Measurements from ENCODE around the gene SLC16A6.
"Not testable (repeated sequence)": the region's sequence is repeated elsewhere in the genome, so short reads cannot be mapped to it uniquely, and the experiment has no call there.

Gene SLC16A6

DNA sequence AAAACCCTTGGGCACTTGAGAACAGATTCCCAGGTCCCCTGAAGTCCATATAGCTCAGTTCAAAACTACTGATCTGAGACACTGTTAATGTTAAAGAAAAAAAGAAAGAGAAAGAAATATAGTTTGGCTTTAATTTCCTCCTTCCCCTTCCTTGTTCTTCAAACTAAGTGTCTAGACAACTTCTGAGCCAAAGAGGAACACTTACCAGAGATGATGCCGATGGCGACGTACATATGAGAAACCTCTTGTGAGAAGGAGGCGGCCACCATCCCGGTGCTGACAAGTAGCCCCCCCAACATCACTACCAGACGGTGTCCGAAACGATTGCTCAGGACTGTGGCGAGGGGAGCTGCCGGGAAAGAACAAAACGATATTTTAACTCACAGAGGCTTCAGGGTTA, 17.2 kb downstream of the SLC16A6 start:
- no peak overlapping the region for H3K4me3 ChIP-seq (ENCODE audit: low read depth, low read length)
- no peak for DNase-seq (ENCODE audit: low read depth)
- TF ChIP-seq, protein P1, sequence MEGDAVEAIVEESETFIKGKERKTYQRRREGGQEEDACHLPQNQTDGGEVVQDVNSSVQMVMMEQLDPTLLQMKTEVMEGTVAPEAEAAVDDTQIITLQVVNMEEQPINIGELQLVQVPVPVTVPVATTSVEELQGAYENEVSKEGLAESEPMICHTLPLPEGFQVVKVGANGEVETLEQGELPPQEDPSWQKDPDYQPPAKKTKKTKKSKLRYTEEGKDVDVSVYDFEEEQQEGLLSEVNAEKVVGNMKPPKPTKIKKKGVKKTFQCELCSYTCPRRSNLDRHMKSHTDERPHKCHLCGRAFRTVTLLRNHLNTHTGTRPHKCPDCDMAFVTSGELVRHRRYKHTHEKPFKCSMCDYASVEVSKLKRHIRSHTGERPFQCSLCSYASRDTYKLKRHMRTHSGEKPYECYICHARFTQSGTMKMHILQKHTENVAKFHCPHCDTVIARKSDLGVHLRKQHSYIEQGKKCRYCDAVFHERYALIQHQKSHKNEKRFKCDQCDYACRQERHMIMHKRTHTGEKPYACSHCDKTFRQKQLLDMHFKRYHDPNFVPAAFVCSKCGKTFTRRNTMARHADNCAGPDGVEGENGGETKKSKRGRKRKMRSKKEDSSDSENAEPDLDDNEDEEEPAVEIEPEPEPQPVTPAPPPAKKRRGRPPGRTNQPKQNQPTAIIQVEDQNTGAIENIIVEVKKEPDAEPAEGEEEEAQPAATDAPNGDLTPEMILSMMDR (IDR thresholded peaks at IDR 0.05; ENCODE audit: control insufficient read depth, extremely low read depth, insufficient read depth): no peak

DNA sequence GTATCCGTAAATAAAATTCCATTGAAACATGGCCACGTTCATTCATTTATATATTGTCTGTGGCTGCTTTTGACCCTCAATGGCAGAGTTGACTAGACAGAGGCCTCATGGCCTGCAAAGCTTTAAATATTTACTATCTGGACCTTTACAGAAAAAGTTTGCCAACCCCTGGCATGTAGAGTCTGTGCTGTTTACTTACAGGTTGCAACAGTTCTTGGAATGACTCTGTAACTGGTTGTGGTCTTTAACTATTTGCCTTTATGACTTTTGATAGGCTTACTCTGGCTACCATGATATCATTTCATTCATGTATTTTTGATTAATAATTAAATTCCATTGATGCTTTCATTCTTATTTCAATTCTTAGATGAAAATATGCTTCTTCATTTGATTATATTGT, 25.1 kb downstream of the SLC16A6 start:
- peak; percentile 90 for DNase-seq (ENCODE audit: low read depth)
- H3K4me3 ChIP-seq (ENCODE audit: low read depth, low read length): not testable (repeated sequence)

DNA sequence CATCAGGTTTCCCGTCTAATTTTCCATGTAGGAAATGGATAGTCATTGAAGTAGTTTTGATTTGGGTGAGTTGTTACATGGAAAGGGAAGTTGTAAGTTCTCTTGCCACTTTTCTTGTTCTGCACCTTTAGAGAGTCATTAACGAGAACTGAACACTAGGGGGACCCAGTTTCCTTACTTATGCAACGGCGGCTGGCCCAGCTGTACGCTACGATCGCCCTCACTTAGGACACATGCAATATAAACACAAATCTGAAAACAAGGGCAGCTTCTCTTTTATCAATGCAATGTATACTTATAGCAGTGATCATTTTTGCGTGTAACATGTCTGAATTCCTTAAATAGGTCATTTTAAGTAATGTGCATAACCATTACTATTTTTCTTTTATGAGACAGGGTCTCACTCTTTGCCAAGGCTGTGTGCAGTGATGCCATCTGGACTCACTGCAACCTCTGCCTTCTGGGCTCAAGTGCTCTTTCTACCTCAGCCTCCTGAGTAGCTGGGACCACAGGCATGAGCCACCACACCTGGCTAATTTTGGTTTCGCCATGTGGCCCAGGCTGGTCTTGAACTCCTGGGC, 27.7 kb downstream of the SLC16A6 start:
- TF ChIP-seq, protein P1 (IDR thresholded peaks at IDR 0.05; ENCODE audit: control insufficient read depth, extremely low read depth, insufficient read depth): peak; percentile 40
- not testable (repeated sequence) for DNase-seq (ENCODE audit: low read depth); H3K4me3 ChIP-seq (ENCODE audit: low read depth, low read length)

DNA sequence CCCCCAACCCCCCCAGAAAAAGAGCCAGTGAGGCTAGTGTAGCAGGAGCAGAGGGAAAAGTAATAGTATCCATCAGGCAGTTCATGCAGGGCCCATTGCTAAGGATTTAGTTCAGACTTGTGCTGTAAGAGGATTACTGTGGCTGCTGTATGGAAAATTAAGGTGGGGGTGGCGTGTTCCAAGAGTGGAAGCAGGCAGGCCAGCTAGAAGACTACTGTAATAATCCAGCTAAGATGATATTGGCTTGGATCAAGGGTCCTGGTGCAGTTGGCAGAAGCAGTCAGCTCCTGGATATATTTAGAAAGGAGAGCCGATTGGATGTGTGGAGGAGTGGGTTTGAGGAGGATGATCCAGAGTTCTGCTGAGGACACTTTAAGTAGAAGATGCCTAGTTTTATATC, 28.5 kb downstream of the SLC16A6 start:
- DNase-seq (ENCODE audit: low read depth); H3K4me3 ChIP-seq (ENCODE audit: low read depth, low read length): not testable (repeated sequence)

DNA sequence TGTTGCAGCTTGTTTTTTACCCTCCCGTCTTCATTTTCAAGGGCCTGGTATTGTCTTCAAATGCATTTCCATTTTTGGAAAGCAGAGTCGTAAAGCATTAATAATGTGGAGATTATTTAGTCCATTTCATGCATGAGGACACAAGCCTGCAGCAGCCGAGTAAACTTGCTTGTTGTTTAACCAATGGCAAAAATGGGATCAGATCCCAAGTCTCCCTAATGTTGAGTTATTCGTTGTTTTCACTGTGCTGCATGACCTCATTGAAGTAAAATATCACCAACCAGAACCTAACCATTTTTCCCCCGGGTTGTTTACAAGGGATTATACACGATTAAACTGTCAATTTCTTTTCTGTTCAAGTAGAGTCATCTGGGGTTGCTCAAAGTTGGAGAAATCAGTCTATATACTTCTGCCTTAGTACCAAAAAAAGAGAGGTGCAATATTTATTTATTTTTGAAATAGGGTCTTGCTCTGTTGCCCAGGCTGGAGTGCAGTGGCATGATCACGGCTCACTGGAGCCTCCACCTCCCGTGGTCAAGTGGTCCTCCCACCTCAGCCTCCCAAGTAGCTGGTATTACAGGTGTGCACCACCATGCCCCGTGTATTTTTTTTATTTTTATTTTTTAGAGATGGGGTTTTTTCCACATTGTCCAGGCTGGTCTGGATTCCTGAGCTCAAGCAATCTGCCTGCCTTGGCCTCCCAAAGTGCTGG, 30.7 kb downstream of the SLC16A6 start:
- no peak for DNase-seq (ENCODE audit: low read depth)
- H3K4me3 ChIP-seq (ENCODE audit: low read depth, low read length): no peak overlapping the region
- TF ChIP-seq, protein P1 (IDR thresholded peaks at IDR 0.05; ENCODE audit: control insufficient read depth, extremely low read depth, insufficient read depth): no peak

DNA sequence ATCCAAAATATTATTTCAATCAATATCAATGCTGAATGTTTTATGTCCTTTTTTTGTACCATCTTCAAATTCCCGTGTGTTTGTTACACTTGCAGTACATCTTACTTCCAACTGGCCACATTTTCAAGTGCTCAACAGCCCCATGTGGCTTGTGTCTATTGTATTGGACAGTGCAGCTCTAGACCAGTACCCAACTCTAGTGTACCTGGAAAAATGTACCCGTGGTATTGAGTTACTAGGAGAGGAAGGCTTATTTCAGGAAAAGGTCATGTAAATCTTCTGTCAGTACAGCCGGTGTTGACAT, 31.3 kb downstream of the SLC16A6 start:
- DNase-seq (ENCODE audit: low read depth); H3K4me3 ChIP-seq (ENCODE audit: low read depth, low read length): not testable (repeated sequence)

DNA sequence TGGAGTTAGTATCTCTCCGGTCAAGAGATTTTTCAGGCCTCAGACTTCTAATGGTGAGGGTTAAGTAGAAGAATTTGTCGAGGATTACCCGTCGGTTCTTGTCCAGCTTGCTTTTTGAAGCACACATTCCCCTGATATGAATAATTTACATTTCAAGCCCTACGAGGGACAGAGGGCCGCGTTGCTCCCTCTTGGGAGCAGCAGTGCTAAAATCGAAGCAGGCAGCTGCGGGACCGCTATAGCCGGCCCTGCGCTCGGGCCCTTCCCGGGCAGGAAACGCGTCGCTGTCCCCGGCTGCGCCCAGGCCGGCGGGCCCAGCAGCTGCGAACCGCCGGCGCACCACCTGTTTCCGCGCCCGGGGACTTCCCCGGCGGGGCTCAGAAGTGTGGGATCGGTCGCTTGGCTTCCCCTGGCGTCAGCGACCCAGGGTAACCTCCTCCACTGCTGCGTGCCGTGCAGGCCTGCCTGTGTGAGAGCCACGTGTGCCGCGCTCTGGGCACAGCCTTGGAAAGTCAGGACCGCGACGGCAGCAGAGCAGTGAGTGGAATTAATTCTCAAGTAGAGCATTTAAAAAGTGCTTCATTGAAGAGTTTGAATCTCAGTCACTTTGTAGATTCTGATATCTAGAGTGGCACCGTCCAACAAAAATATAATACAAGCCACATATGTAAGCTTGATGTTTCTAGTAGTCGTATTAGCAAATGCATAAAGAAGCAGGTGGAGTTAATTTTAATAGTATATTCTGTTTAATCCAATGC, 31.9 kb downstream of the SLC16A6 start:
- DNase-seq (ENCODE audit: low read depth); H3K4me3 ChIP-seq (ENCODE audit: low read depth, low read length): not testable (repeated sequence)

DNA sequence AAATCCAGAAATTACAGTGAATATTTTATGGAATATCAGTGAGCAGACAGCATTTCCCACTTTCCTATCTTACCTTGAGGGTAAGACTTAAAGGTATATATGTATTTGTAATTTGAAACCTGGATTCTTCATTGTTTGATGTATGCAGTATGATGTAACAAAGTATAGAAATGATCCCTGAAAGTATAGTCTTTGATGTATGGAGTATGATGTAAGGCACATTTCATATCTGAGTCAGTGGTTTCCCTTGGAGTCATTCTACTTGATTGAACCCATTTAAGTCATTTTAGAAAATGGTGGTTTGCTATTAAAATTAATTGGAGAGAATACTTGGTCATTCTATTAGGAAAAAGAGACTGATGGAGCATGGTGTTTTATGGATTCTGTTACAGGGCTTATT, 33.0 kb downstream of the SLC16A6 start:
- DNase-seq (ENCODE audit: low read depth): no peak
- TF ChIP-seq, protein P1 (IDR thresholded peaks at IDR 0.05; ENCODE audit: control insufficient read depth, extremely low read depth, insufficient read depth): no peak
- H3K4me3 ChIP-seq (ENCODE audit: low read depth, low read length): no peak overlapping the region

DNA sequence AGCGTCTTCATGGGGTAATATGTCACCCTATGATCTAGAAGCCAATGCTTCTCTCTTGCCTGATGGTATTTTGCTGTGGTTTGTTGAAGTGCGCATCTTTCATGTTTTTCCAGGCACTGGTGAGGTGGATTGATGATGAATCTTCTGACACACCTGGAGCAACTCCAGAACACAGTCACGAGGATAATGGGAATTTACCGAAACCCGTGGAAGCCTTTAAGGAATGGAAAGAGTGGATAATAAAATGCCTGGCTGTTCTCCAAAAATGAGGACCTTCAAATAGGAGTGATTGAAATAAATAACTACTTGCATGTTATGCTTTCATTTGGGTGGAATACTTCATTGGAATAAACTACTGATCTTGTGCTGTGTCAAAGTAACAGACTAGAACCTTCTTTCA, 34.2 kb downstream of the SLC16A6 start:
- H3K4me3 ChIP-seq (ENCODE audit: low read depth, low read length); DNase-seq (ENCODE audit: low read depth): not testable (repeated sequence)
